Germinal center (tissue), 1 donor: ENCODE results near the gene EMID1.
"Not testable (repeated sequence)": the region's sequence is repeated elsewhere in the genome, so short reads cannot be mapped to it uniquely, and the experiment has no call there.

Experiments used
- DNase-seq: peaks from one replicate; pipeline ENCODE4 v3.0.0; 2012; ENCODE audit warnings: mixed read lengths, low spot score

Gene EMID1

GRCh38 chr22:29211466-29211865 lies 5.8 kb downstream of the EMID1 start:
- no peak for DNase-seq

GRCh38 chr22:29212743-29213142 lies 7.0 kb downstream of the EMID1 start:
- DNase-seq: no peak

GRCh38 chr22:29213493-29213892 lies 7.8 kb downstream of the EMID1 start:
- no peak for DNase-seq

- no peak for DNase-seq
Measured at GRCh38 chr22:29214232-29214631, 8.5 kb downstream of the EMID1 start.

- no peak for DNase-seq
Measured at GRCh38 chr22:29215012-29215860, 9.5 kb downstream of the EMID1 start.

- DNase-seq: no peak
Measured at GRCh38 chr22:29216011-29216872, 10.5 kb downstream of the EMID1 start.

GRCh38 chr22:29216873-29217666 lies 11.4 kb downstream of the EMID1 start:
- DNase-seq: no peak

GRCh38 chr22:29217827-29218757 lies 12.4 kb downstream of the EMID1 start:
- no peak for DNase-seq

GRCh38 chr22:29218758-29219408 lies 13.2 kb downstream of the EMID1 start:
- no peak for DNase-seq

- DNase-seq: not testable (repeated sequence)
Measured at GRCh38 chr22:29219409-29219782, 13.7 kb downstream of the EMID1 start.

- DNase-seq: no peak
Measured at GRCh38 chr22:29219881-29220670, 14.4 kb downstream of the EMID1 start.

- no peak for DNase-seq
Measured at GRCh38 chr22:29224121-29224858, 18.6 kb downstream of the EMID1 start.

GRCh38 chr22:29224859-29225410 lies 19.2 kb downstream of the EMID1 start:
- DNase-seq: no peak

- no peak for DNase-seq
Measured at GRCh38 chr22:29225422-29226090, 19.9 kb downstream of the EMID1 start.

- DNase-seq: no peak
Measured at GRCh38 chr22:29226351-29226981, 20.8 kb downstream of the EMID1 start.

GRCh38 chr22:29230972-29231875 lies 25.5 kb downstream of the EMID1 start:
- no peak for DNase-seq
